ENCODE results near the gene F2RL2.

DNA sequence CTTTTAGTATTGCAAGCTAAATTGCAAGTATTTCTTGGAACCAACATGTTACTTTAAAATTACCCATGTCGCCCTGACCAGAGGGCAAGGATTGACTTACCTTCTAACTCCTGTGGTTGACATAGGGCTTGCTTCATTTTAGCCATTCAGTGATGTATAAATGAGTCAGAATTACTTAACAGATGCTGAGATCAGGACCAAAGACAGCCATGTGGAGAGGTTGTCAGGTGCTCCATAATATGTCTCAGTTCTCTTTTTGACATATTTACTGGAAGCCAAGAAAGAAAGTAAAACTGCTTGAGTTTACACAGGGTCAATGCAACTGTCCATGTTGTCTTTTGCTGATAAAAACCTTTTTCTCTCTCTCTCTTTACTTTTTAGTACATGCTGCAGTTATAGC lies 33.2 kb downstream of the F2RL2 start:
- TF ChIP-seq, protein P1, sequence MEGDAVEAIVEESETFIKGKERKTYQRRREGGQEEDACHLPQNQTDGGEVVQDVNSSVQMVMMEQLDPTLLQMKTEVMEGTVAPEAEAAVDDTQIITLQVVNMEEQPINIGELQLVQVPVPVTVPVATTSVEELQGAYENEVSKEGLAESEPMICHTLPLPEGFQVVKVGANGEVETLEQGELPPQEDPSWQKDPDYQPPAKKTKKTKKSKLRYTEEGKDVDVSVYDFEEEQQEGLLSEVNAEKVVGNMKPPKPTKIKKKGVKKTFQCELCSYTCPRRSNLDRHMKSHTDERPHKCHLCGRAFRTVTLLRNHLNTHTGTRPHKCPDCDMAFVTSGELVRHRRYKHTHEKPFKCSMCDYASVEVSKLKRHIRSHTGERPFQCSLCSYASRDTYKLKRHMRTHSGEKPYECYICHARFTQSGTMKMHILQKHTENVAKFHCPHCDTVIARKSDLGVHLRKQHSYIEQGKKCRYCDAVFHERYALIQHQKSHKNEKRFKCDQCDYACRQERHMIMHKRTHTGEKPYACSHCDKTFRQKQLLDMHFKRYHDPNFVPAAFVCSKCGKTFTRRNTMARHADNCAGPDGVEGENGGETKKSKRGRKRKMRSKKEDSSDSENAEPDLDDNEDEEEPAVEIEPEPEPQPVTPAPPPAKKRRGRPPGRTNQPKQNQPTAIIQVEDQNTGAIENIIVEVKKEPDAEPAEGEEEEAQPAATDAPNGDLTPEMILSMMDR (IDR thresholded peaks at IDR 0.05), result no peak
- no peak for TF ChIP-seq POLR2A (IDR thresholded peaks at IDR 0.05)

Data from testis (tissue), 2 donors.